ENCODE measurements around the gene TRIP12. TPM values are rescaled to one million over a fixed set of nuclear protein-coding genes. Genes with fewer than 3 reads are reported as not detected.
"Not testable (repeated sequence)": the region's sequence is repeated elsewhere in the genome, so short reads cannot be mapped to it uniquely, and the experiment has no call there.

Gene TRIP12
- total RNA-seq, 2 donors from 2014 or later: 182 to 289 TPM

- Histone ChIP-seq H3K9me3 (no peaks in the 10 kb centered on the region), H3K27ac (no peak overlapping the region), H3K4me3 (no peak overlapping the region), H3K36me3 (no peaks in the 10 kb centered on the region), H3K4me1 (replicated peaks) (no peaks in the 10 kb centered on the region), H3K27me3 (replicated peaks; ENCODE audit: insufficient read depth) (no peaks in the 10 kb centered on the region)
- intact Hi-C loops (cut with DNase I): no loop called here
- WGBS: 93% methylated on average over 6 of the region's 6 CpGs
- no peak for TF ChIP-seq POLR2A (IDR thresholded peaks at IDR 0.05)
- TF ChIP-seq CTCF (IDR thresholded peaks at IDR 0.05): no peak
- no peak for TF ChIP-seq POLR2AphosphoS5 (IDR thresholded peaks at IDR 0.05)
- no peak for DNase-seq (ENCODE audit: low spot score)
These were observed 172.0 kb downstream of the TRIP12 start for GRCh38 chr2:229749779-229750178.

GRCh38 chr2:229748950-229749349, 172.9 kb downstream of the TRIP12 start:
- Histone ChIP-seq H3K27me3 (replicated peaks; ENCODE audit: insufficient read depth) (no peaks in the 10 kb centered on the region), H3K4me1 (replicated peaks) (no peaks in the 10 kb centered on the region), H3K9me3 (no peaks in the 10 kb centered on the region), H3K4me3 (no peak overlapping the region), H3K27ac (no peak overlapping the region), H3K36me3 (no peaks in the 10 kb centered on the region)
- DNase-seq (ENCODE audit: low spot score): no peak
- TF ChIP-seq POLR2AphosphoS5 (IDR thresholded peaks at IDR 0.05) (no peak), POLR2A (IDR thresholded peaks at IDR 0.05) (no peak), CTCF (IDR thresholded peaks at IDR 0.05) (no peak)
- intact Hi-C loops (cut with DNase I): no loop called here
- 81% methylated on average over 3 of the region's 3 CpGs for WGBS

GRCh38 chr2:229742691-229743090, 179.1 kb downstream of the TRIP12 start:
- H3K27ac ChIP-seq; H3K4me3 ChIP-seq; DNase-seq (ENCODE audit: low spot score); H3K4me1 ChIP-seq (replicated peaks); H3K9me3 ChIP-seq; H3K27me3 ChIP-seq (replicated peaks; ENCODE audit: insufficient read depth); intact Hi-C loops (cut with DNase I); H3K36me3 ChIP-seq: not testable (repeated sequence)
- WGBS: 92% methylated on average over 16 of the region's 35 CpGs

- Histone ChIP-seq H3K4me3 (no peak overlapping the region), H3K36me3 (no peaks in the 10 kb centered on the region), H3K4me1 (replicated peaks) (no peaks in the 10 kb centered on the region), H3K9me3 (no peaks in the 10 kb centered on the region), H3K27me3 (replicated peaks; ENCODE audit: insufficient read depth) (no peaks in the 10 kb centered on the region), H3K27ac (no peak overlapping the region)
- no peak for DNase-seq (ENCODE audit: low spot score)
- intact Hi-C loops (cut with DNase I): no loop called here
- TF ChIP-seq POLR2AphosphoS5 (IDR thresholded peaks at IDR 0.05): no peak
- TF ChIP-seq CTCF (IDR thresholded peaks at IDR 0.05): no peak
- TF ChIP-seq POLR2A (IDR thresholded peaks at IDR 0.05): no peak
- 67% methylated on average over 4 of the region's 4 CpGs for WGBS
These were observed 181.5 kb downstream of the TRIP12 start for GRCh38 chr2:229740279-229740678.

GRCh38 chr2:229738024-229738625, 183.7 kb downstream of the TRIP12 start:
- WGBS: 89% methylated on average over 3 of the region's 3 CpGs
- Histone ChIP-seq H3K27me3 (replicated peaks; ENCODE audit: insufficient read depth) (no peaks in the 10 kb centered on the region), H3K36me3 (no peaks in the 10 kb centered on the region), H3K4me1 (replicated peaks) (no peaks in the 10 kb centered on the region), H3K27ac (no peak overlapping the region), H3K4me3 (no peak overlapping the region), H3K9me3 (no peaks in the 10 kb centered on the region)
- intact Hi-C loops (cut with DNase I): no loop called here
- DNase-seq (ENCODE audit: low spot score): no peak
- no peak for TF ChIP-seq POLR2A (IDR thresholded peaks at IDR 0.05)

GRCh38 chr2:229734410-229734809, 187.4 kb downstream of the TRIP12 start:
- Histone ChIP-seq H3K9me3 (no peaks in the 10 kb centered on the region), H3K4me3 (no peak overlapping the region), H3K27me3 (replicated peaks; ENCODE audit: insufficient read depth) (no peaks in the 10 kb centered on the region), H3K4me1 (replicated peaks) (no peaks in the 10 kb centered on the region), H3K36me3 (no peaks in the 10 kb centered on the region), H3K27ac (no peak overlapping the region)
- intact Hi-C loops (cut with DNase I): no loop called here
- WGBS: 73% methylated on average over 1 of the region's 1 CpG
- DNase-seq (ENCODE audit: low spot score): no peak
- TF ChIP-seq CTCF (IDR thresholded peaks at IDR 0.05) (no peak), POLR2A (IDR thresholded peaks at IDR 0.05) (no peak), POLR2AphosphoS5 (IDR thresholded peaks at IDR 0.05) (no peak)

All from prostate gland (tissue), 2 donors.